Measurements from ENCODE around the gene ZAP70. TPM values are rescaled to one million over a fixed set of nuclear protein-coding genes. Genes with fewer than 3 reads are reported as not detected.

The ZAP70 gene
- polyA plus RNA-seq, 2 of the 4 experiments (the other 2 are of a cell fraction), result 0.10 TPM; not detected in 1

DNA sequence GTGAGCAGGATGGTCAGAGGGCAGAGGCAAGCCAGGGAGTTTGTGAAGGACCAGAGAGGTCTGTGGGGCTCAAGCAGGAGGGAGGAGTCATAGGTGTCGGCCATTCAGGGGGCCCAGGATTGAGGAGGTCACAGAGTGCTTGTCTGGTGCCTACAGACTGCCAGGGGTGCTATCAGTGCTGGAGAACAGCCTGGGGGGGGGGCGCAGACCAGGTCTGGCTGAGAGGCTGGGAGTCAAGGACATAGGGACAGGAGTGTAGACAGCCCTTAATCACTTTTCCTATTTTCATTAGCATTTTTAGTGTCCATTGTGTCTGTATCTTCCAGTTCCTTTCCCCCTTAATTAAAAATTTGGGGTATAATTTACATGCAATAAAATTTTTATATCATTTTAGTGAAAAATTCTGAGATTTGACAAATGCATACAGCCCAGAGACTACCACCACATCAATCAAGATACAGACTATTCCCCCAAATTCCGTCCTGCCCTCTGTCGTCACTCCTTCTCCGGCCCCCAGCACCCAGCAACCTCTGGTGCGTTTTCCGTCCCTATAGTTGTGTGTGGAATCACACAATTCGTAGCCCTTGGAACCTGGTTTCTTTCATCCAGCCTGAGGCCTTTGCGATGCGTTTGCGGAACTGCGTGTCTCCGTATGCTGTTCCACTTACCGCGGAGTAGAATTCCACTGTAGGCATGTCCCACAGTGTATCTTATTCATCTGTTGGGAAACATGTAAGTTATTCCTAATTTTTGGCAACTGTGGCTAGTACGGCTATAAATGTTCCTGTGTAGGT is 6.2 kb downstream of the ZAP70 start:
- ATAC-seq, result no peak
- no peak for DNase-seq (ENCODE audit: low read depth in 1 of 2, low spot score in 1 of 2)
- FAIRE-seq, result no peak
- 69% methylated on average over 16 of the region's 16 CpGs for WGBS (ENCODE audit: missing lambda C conversion rate)
- Histone ChIP-seq H3K4me3 (no peak overlapping the region), H3K9me3 (no peaks in the 10 kb centered on the region), H3K27ac (no peak overlapping the region), H3K4me2 (no peak overlapping the region), H3K4me1 (no peaks in the 10 kb centered on the region)
- TF ChIP-seq, protein P1, sequence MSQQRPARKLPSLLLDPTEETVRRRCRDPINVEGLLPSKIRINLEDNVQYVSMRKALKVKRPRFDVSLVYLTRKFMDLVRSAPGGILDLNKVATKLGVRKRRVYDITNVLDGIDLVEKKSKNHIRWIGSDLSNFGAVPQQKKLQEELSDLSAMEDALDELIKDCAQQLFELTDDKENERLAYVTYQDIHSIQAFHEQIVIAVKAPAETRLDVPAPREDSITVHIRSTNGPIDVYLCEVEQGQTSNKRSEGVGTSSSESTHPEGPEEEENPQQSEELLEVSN (IDR thresholded peaks at IDR 0.05; ENCODE audit: borderline replicate concordance, low read depth), result no peak
- no peak for TF ChIP-seq ATOH8 (CRISPR knock-in tag; IDR thresholded peaks at IDR 0.05; ENCODE audit: low read depth)
- TF ChIP-seq EHMT2 (IDR thresholded peaks at IDR 0.05; ENCODE audit: low read depth), result no peak
- ChIA-PET POLR2A (no interaction called here), CTCF (interaction anchor here (0.8 kb wide), 1 partner anchor 88 kb away, joined by 3 read pairs; no protein-coding TSS in a partner anchor)

GRCh38 chr2:97720746-97721145 is 7.4 kb downstream of the ZAP70 start:
- no peak for FAIRE-seq
- TF ChIP-seq NPAS2 (CRISPR knock-in tag; IDR thresholded peaks at IDR 0.05; ENCODE audit: borderline replicate concordance) (no peak), CBX2 (IDR thresholded peaks at IDR 0.05; ENCODE audit: borderline replicate concordance, low read depth) (no peak), RAD21 (conservative IDR thresholded peaks at IDR 0.05 in 1 of 2, IDR thresholded peaks at IDR 0.05 in 1 of 2) (no peak), ELK1 (IDR thresholded peaks at IDR 0.05; ENCODE audit: low read depth, low read length) (no peak), BCL3 (IDR thresholded peaks at IDR 0.05) (no peak), RCOR1 (IDR thresholded peaks at IDR 0.05; ENCODE audit: low read depth, low read length) (no peak), POLR2AphosphoS2 (conservative IDR thresholded peaks at IDR 0.05; ENCODE audit: low read length) (no peak), TP53 (CRISPR knock-in tag; IDR thresholded peaks at IDR 0.05) (no peak), NR3C1 (IDR thresholded peaks at IDR 0.05) (no peak), MAX (IDR thresholded peaks at IDR 0.05) (no peak), RARB (CRISPR knock-in tag; IDR thresholded peaks at IDR 0.05) (no peak), HOXB5 (CRISPR knock-in tag; IDR thresholded peaks at IDR 0.05) (no peak), NFE2L2 (conservative IDR thresholded peaks at IDR 0.05; ENCODE audit: low read length) (no peak), SREBF2 (IDR thresholded peaks at IDR 0.05) (no peak), CEBPB (IDR thresholded peaks at IDR 0.05) (no peak), ZC3H11A (IDR thresholded peaks at IDR 0.05) (no peak)
- TF ChIP-seq, protein P2, sequence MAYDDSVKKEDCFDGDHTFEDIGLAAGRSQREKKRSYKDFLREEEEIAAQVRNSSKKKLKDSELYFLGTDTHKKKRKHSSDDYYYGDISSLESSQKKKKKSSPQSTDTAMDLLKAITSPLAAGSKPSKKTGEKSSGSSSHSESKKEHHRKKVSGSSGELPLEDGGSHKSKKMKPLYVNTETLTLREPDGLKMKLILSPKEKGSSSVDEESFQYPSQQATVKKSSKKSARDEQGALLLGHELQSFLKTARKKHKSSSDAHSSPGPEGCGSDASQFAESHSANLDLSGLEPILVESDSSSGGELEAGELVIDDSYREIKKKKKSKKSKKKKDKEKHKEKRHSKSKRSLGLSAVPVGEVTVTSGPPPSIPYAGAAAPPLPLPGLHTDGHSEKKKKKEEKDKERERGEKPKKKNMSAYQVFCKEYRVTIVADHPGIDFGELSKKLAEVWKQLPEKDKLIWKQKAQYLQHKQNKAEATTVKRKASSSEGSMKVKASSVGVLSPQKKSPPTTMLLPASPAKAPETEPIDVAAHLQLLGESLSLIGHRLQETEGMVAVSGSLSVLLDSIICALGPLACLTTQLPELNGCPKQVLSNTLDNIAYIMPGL (CRISPR knock-in tag; IDR thresholded peaks at IDR 0.05; ENCODE audit: borderline replicate concordance), result no peak
- Histone ChIP-seq H3K4me1 (no peaks in the 10 kb centered on the region), H3K4me3 (no peak overlapping the region), H3K4me2 (no peak overlapping the region), H3K27ac (no peak overlapping the region), H3K9me3 (no peaks in the 10 kb centered on the region)
- ChIA-PET POLR2A (no interaction called here), CTCF (interaction anchor here (0.8 to 1.4 kb wide), 2 partner anchors 10 to 86 kb away, joined by 3 to 4 read pairs; no protein-coding TSS in a partner anchor)
- DNase-seq (ENCODE audit: low read depth in 1 of 2, low spot score in 1 of 2), result no peak
- WGBS (ENCODE audit: missing lambda C conversion rate), result 23% methylated on average over 2 of the region's 2 CpGs
- ATAC-seq, result no peak

Measured in A549 (cell line).